GM21390 (cell line): ENCODE data around the gene HSD11B1.
A peak's percentile ranks its signal among the peaks of the same experiment; 100 is the strongest.

Source experiments
- ATAC-seq: cut with Tn5 transposase; IDR thresholded peaks from one replicate; pipeline ENCODE4 v1.9.1; 2021; ENCODE audit not compliant: unreplicated experiment

The HSD11B1 gene

GRCh38 chr1:209751627-209752231 lies 47.1 kb downstream of the HSD11B1 start:
- ATAC-seq, result peak; percentile 48

- no peak for ATAC-seq
These were observed 48.2 kb downstream of the HSD11B1 start for GRCh38 chr1:209752890-209753289.

GRCh38 chr1:209755256-209755655 lies 50.6 kb downstream of the HSD11B1 start:
- no peak for ATAC-seq

- peak; percentile 65 for ATAC-seq
These were observed 51.4 kb downstream of the HSD11B1 start, which contains the start of gene TRAF3IP3 for GRCh38 chr1:209755926-209756614. Gene TRAF3IP3 (plus strand): TSS chr1:209756053. CDS start chr1:209760040, 3,987 bp downstream.

GRCh38 chr1:209756615-209757445 lies 52.2 kb downstream of the HSD11B1 start:
- peak; percentile 40 for ATAC-seq

GRCh38 chr1:209758400-209758799 lies 53.8 kb downstream of the HSD11B1 start:
- ATAC-seq, result no peak

- no peak for ATAC-seq
These were observed 55.2 kb downstream of the HSD11B1 start for GRCh38 chr1:209759829-209760359.

- ATAC-seq, result no peak
These were observed 56.5 kb downstream of the HSD11B1 start for GRCh38 chr1:209761011-209761635.

- no peak for ATAC-seq
These were observed 61.4 kb downstream of the HSD11B1 start for GRCh38 chr1:209766051-209766450.

GRCh38 chr1:209767096-209767495 lies 62.5 kb downstream of the HSD11B1 start:
- ATAC-seq, result no peak

GRCh38 chr1:209767706-209768105 lies 63.1 kb downstream of the HSD11B1 start:
- no peak for ATAC-seq

GRCh38 chr1:209768354-209768774 lies 63.7 kb downstream of the HSD11B1 start:
- peak; percentile 85 for ATAC-seq

- ATAC-seq, result peak; percentile 81
These were observed 64.7 kb downstream of the HSD11B1 start for GRCh38 chr1:209769171-209769904.

- ATAC-seq, result no peak
These were observed 65.3 kb downstream of the HSD11B1 start for GRCh38 chr1:209769971-209770370.

- ATAC-seq, result no peak
These were observed 66.2 kb downstream of the HSD11B1 start for GRCh38 chr1:209770636-209771415.

GRCh38 chr1:209772126-209772525 lies 67.5 kb downstream of the HSD11B1 start:
- ATAC-seq, result no peak

- peak; percentile 70 for ATAC-seq
These were observed 69.9 kb downstream of the HSD11B1 start for GRCh38 chr1:209774592-209774991.

- ATAC-seq, result no peak
These were observed 71.0 kb downstream of the HSD11B1 start for GRCh38 chr1:209775678-209776077.

- ATAC-seq, result no peak
These were observed 72.9 kb downstream of the HSD11B1 start for GRCh38 chr1:209777587-209777986.
